Measurements from ENCODE around the gene SLF2. TPM values are rescaled to one million over a fixed set of nuclear protein-coding genes. Genes with fewer than 3 reads are reported as not detected.

SLF2 gene
- total RNA-seq, 1 donor from 2014 or later: 20.3 TPM

- Histone ChIP-seq H3K4me1 (ENCODE audit: insufficient read depth, low read length) (no peaks in the 10 kb centered on the region), H4K20me1 (ENCODE audit: insufficient read depth, low read length) (peaks cover 9% of the 10 kb centered on the region), H3K9ac (ENCODE audit: low read length) (no peak overlapping the region), H3K4me3 (ENCODE audit: insufficient read depth, low read depth, low read length) (no peak overlapping the region), H3K27me3 (ENCODE audit: insufficient read depth, low read length) (no peaks in the 10 kb centered on the region), H3K27ac (ENCODE audit: low read depth, low read length) (no peak overlapping the region), H3K9me3 (ENCODE audit: insufficient read depth, low read depth, low read length) (no peaks in the 10 kb centered on the region), H3K4me2 (ENCODE audit: low read length) (no peak overlapping the region), H2AFZ (ENCODE audit: low read depth, low read length) (no peak overlapping the region), H3K79me2 (ENCODE audit: insufficient read depth, low read length) (no peaks in the 10 kb centered on the region), H3K36me3 (ENCODE audit: insufficient read depth, low read length) (peaks cover 3% of the 10 kb centered on the region)
- Mint-ChIP-seq H3K27ac (ENCODE audit: unreplicated experiment) (no peak overlapping the region), H3K4me1 (ENCODE audit: low read depth, unreplicated experiment) (no peaks in the 10 kb centered on the region), H3K4me3 (ENCODE audit: unreplicated experiment) (no peak overlapping the region), H3K9me3 (ENCODE audit: unreplicated experiment) (no peaks in the 10 kb centered on the region), H3K27me3 (ENCODE audit: low read depth, unreplicated experiment) (no peaks in the 10 kb centered on the region), H3K36me3 (ENCODE audit: low read depth, unreplicated experiment) (peaks cover 20% of the 10 kb centered on the region)
- FAIRE-seq: no peak
- no peak for DNase-seq (ENCODE audit: low read depth)
- TF ChIP-seq, protein P1, sequence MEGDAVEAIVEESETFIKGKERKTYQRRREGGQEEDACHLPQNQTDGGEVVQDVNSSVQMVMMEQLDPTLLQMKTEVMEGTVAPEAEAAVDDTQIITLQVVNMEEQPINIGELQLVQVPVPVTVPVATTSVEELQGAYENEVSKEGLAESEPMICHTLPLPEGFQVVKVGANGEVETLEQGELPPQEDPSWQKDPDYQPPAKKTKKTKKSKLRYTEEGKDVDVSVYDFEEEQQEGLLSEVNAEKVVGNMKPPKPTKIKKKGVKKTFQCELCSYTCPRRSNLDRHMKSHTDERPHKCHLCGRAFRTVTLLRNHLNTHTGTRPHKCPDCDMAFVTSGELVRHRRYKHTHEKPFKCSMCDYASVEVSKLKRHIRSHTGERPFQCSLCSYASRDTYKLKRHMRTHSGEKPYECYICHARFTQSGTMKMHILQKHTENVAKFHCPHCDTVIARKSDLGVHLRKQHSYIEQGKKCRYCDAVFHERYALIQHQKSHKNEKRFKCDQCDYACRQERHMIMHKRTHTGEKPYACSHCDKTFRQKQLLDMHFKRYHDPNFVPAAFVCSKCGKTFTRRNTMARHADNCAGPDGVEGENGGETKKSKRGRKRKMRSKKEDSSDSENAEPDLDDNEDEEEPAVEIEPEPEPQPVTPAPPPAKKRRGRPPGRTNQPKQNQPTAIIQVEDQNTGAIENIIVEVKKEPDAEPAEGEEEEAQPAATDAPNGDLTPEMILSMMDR (IDR thresholded peaks at IDR 0.05; ENCODE audit: insufficient read depth, low read depth, low read length): no peak
- no peak for TF ChIP-seq EZH2 (IDR thresholded peaks at IDR 0.05; ENCODE audit: insufficient read depth, low read length)
Measured at GRCh38 chr10:100979791-100980272, 67.1 kb downstream of the SLF2 start.

DNA sequence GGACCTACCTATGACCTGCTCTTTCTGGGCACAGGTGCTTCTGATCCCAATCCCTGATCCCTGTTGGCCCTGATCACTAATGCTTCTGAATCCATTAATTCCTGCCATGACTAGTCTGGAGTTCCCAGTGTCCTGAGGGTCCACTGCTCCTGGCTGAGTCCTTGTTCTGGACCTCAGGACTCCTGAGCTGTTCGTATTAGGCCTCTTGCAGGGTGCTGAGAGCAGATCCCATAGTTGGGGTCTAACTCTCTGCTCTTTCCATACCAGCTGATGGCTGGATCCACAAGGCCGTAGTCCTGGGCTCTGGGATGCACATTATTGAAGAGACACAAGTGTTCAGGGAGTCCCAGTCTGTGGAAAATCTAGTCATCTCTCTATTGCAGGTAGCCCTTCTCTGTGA lies 67.5 kb downstream of the SLF2 start:
- no peak overlapping the region for H3K27ac ChIP-seq (ENCODE audit: low read depth, low read length)
- DNase-seq (ENCODE audit: low read depth) (no peak), FAIRE-seq (no peak)
- peaks cover 20% of the 10 kb centered on the region for H3K36me3 Mint-ChIP-seq (ENCODE audit: low read depth, unreplicated experiment)
- H3K9ac ChIP-seq (ENCODE audit: low read length): no peak overlapping the region
- no peak overlapping the region for H3K4me3 ChIP-seq (ENCODE audit: insufficient read depth, low read depth, low read length)
- no peak overlapping the region for H2AFZ ChIP-seq (ENCODE audit: low read depth, low read length)
- H3K4me1 Mint-ChIP-seq (ENCODE audit: low read depth, unreplicated experiment): no peaks in the 10 kb centered on the region
- no peaks in the 10 kb centered on the region for H3K9me3 Mint-ChIP-seq (ENCODE audit: unreplicated experiment)
- no peaks in the 10 kb centered on the region for H3K79me2 ChIP-seq (ENCODE audit: insufficient read depth, low read length)
- H3K27me3 ChIP-seq (ENCODE audit: insufficient read depth, low read length): no peaks in the 10 kb centered on the region
- no peaks in the 10 kb centered on the region for H3K4me1 ChIP-seq (ENCODE audit: insufficient read depth, low read length)
- H3K4me3 Mint-ChIP-seq (ENCODE audit: unreplicated experiment): peak overlapping the region; percentile 31
- peaks cover 4% of the 10 kb centered on the region for H3K36me3 ChIP-seq (ENCODE audit: insufficient read depth, low read length)
- H3K27me3 Mint-ChIP-seq (ENCODE audit: low read depth, unreplicated experiment): no peaks in the 10 kb centered on the region
- H3K27ac Mint-ChIP-seq (ENCODE audit: unreplicated experiment): no peak overlapping the region
- no peaks in the 10 kb centered on the region for H3K9me3 ChIP-seq (ENCODE audit: insufficient read depth, low read depth, low read length)
- H3K4me2 ChIP-seq (ENCODE audit: low read length): no peak overlapping the region
- TF ChIP-seq, protein P1 (IDR thresholded peaks at IDR 0.05; ENCODE audit: insufficient read depth, low read depth, low read length): no peak
- TF ChIP-seq EZH2 (IDR thresholded peaks at IDR 0.05; ENCODE audit: insufficient read depth, low read length): no peak
- H4K20me1 ChIP-seq (ENCODE audit: insufficient read depth, low read length): peaks cover 12% of the 10 kb centered on the region

DNA sequence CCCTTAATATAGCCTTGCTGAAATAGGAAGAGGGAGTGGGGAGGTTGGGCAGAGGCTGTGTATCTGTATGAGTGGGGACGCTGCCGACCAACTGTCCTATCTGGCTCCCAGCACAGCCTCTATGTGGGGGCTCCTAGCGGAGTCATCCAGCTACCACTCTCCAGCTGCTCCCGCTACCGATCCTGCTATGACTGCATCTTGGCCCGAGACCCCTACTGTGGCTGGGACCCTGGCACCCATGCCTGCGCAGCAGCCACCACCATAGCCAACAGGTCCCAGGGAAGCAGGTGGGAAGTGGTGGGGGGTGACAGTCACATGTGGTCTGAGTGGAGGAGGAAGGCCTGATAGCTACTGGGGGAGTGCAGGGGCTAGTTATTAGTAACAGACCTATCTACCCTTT lies 67.9 kb downstream of the SLF2 start:
- peaks cover 20% of the 10 kb centered on the region for H3K36me3 Mint-ChIP-seq (ENCODE audit: low read depth, unreplicated experiment)

More for the DNA sequence above, 67.9 kb downstream of the SLF2 start:
- H3K27ac ChIP-seq (ENCODE audit: low read depth, low read length): no peak overlapping the region
- H3K36me3 ChIP-seq (ENCODE audit: insufficient read depth, low read length): peaks cover 4% of the 10 kb centered on the region
- H3K4me1 ChIP-seq (ENCODE audit: insufficient read depth, low read length): no peaks in the 10 kb centered on the region
- FAIRE-seq (no peak), DNase-seq (ENCODE audit: low read depth) (no peak)
- H3K4me3 ChIP-seq (ENCODE audit: insufficient read depth, low read depth, low read length): no peak overlapping the region
- no peaks in the 10 kb centered on the region for H3K9me3 ChIP-seq (ENCODE audit: insufficient read depth, low read depth, low read length)
- H3K4me2 ChIP-seq (ENCODE audit: low read length): no peak overlapping the region
- Mint-ChIP-seq H3K27me3 (ENCODE audit: low read depth, unreplicated experiment) (no peaks in the 10 kb centered on the region), H3K9me3 (ENCODE audit: unreplicated experiment) (no peaks in the 10 kb centered on the region), H3K4me1 (ENCODE audit: low read depth, unreplicated experiment) (no peaks in the 10 kb centered on the region), H3K4me3 (ENCODE audit: unreplicated experiment) (no peak overlapping the region), H3K27ac (ENCODE audit: unreplicated experiment) (no peak overlapping the region)
- H4K20me1 ChIP-seq (ENCODE audit: insufficient read depth, low read length): peaks cover 12% of the 10 kb centered on the region
- no peak overlapping the region for H3K9ac ChIP-seq (ENCODE audit: low read length)
- no peak overlapping the region for H2AFZ ChIP-seq (ENCODE audit: low read depth, low read length)
- TF ChIP-seq, protein P1 (IDR thresholded peaks at IDR 0.05; ENCODE audit: insufficient read depth, low read depth, low read length): no peak
- no peak for TF ChIP-seq EZH2 (IDR thresholded peaks at IDR 0.05; ENCODE audit: insufficient read depth, low read length)
- H3K79me2 ChIP-seq (ENCODE audit: insufficient read depth, low read length): no peaks in the 10 kb centered on the region
- H3K27me3 ChIP-seq (ENCODE audit: insufficient read depth, low read length): no peaks in the 10 kb centered on the region
